Measurements from ENCODE around the gene FBXO47. TPM values are rescaled to one million over a fixed set of nuclear protein-coding genes. Genes with fewer than 3 reads are reported as not detected.

Gene FBXO47
- total and polyA plus RNA-seq, 2 donors (not counting 3 experiments of a cell fraction or from before 2014, with no cell fraction given), result not detected

DNA sequence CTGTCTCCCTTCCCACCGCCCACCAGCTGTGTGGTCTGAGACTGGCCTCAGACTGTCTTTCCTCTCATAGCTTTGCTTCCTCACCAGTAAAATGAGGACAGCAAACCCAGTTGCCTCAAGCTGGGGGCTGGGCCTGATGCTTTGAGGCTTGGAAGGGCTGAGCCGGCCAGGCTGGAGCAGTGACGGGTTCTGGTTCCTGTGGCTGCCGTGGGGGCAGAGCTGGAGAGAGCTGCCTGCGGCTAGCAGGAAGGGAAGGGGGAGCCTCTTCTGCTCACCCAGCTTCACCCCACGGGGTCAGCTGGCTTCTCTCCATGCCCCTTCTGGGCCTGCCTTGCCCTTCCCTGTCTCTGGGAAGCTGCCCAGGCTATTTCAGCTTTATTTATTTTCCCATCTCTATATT, 73.6 kb downstream of the FBXO47 start:
- no TSS peak for BruUV-seq (replicated peaks)
- CTCF ChIA-PET, result interaction anchor here (0.8 to 1.9 kb wide), 8 partner anchors 8 to 260 kb away, joined by 3 to 7 read pairs (median 5); partner anchors contain the start of gene LASP1
- peak; percentile 49 for FAIRE-seq
- intact Hi-C loops (cut with micrococcal nuclease) (no loop called here), dilution Hi-C loops (cut with MboI; ENCODE audit: extremely low pct_ligation_motif_present, low sequenced_read_pairs) (no loop called here)
- DNase-seq (ENCODE audit: low read depth, low spot score), result peak; percentile 24
- Histone ChIP-seq H3K9ac (replicated peaks; ENCODE audit: extremely low read depth, insufficient read depth, low read length) (no peak overlapping the region), H4K20me1 (replicated peaks; ENCODE audit: control insufficient read depth, extremely low read depth, insufficient read depth, low read length) (no peaks in the 10 kb centered on the region), H3K79me2 (ENCODE audit: control insufficient read depth, insufficient read depth, low read length) (peaks cover 16% of the 10 kb centered on the region), H3K4me3 (replicated peaks in 1 of 3; ENCODE audit: insufficient read depth in 1 of 3, low read depth in 1 of 3, low read length in 3 of 3) (no peak overlapping the region), H3K4me2 (ENCODE audit: insufficient read depth, low read length) (no peak overlapping the region), H3K27me3 (ENCODE audit: control insufficient read depth in 2 of 2, insufficient read depth in 2 of 2, low read length in 2 of 2) (no peaks in the 10 kb centered on the region), H3K9me3 (replicated peaks; ENCODE audit: control insufficient read depth, insufficient read depth, low read length) (no peaks in the 10 kb centered on the region), H3K36me3 (ENCODE audit: control insufficient read depth in 2 of 2, extremely low read depth in 1 of 2, insufficient read depth in 2 of 2, low read length in 2 of 2) (peaks cover 6 to 35% of the 10 kb centered on the region in 2 experiments), H2AFZ (ENCODE audit: low read depth, low read length) (no peak overlapping the region), H3K9me1 (replicated peaks; ENCODE audit: control insufficient read depth, extremely low read depth, insufficient read depth, low read length) (no peaks in the 10 kb centered on the region), H3K27ac (ENCODE audit: insufficient read depth, low read depth, low read length) (peak overlapping the region; percentile 2), H3K4me1 (ENCODE audit: control insufficient read depth, extremely low read depth, insufficient read depth, low read length) (peaks cover 41% of the 10 kb centered on the region)
- TF ChIP-seq, protein P1, sequence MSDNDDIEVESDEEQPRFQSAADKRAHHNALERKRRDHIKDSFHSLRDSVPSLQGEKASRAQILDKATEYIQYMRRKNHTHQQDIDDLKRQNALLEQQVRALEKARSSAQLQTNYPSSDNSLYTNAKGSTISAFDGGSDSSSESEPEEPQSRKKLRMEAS (IDR thresholded peaks at IDR 0.05; ENCODE audit: insufficient read depth, insufficient read length), result no peak
- TF ChIP-seq FOS (IDR thresholded peaks at IDR 0.05; ENCODE audit: borderline replicate concordance, insufficient read depth, low read length) (no peak), GATA2 (IDR thresholded peaks at IDR 0.05; ENCODE audit: insufficient read depth, insufficient read length, low read depth, low read length) (no peak), POLR2A (IDR thresholded peaks at IDR 0.05; ENCODE audit: low read depth, low read length) (no peak), POLR2AphosphoS5 (IDR thresholded peaks at IDR 0.05; ENCODE audit: insufficient read depth, low read depth, low read length) (no peak), JUN (IDR thresholded peaks at IDR 0.05; ENCODE audit: borderline replicate concordance, insufficient read depth, insufficient read length, low read depth) (no peak), EZH2 (IDR thresholded peaks at IDR 0.05; ENCODE audit: borderline replicate concordance, low read depth, low read length, severe bottlenecking) (no peak), MYC (IDR thresholded peaks at IDR 0.05; ENCODE audit: low read depth, low read length) (no peak)
- TF ChIP-seq, protein P2, sequence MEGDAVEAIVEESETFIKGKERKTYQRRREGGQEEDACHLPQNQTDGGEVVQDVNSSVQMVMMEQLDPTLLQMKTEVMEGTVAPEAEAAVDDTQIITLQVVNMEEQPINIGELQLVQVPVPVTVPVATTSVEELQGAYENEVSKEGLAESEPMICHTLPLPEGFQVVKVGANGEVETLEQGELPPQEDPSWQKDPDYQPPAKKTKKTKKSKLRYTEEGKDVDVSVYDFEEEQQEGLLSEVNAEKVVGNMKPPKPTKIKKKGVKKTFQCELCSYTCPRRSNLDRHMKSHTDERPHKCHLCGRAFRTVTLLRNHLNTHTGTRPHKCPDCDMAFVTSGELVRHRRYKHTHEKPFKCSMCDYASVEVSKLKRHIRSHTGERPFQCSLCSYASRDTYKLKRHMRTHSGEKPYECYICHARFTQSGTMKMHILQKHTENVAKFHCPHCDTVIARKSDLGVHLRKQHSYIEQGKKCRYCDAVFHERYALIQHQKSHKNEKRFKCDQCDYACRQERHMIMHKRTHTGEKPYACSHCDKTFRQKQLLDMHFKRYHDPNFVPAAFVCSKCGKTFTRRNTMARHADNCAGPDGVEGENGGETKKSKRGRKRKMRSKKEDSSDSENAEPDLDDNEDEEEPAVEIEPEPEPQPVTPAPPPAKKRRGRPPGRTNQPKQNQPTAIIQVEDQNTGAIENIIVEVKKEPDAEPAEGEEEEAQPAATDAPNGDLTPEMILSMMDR (IDR thresholded peaks at IDR 0.05; ENCODE audit: extremely low read depth in 1 of 2, insufficient read depth in 1 of 2, low read depth in 1 of 2, low read length in 2 of 2), result no peak
- POLR2A ChIA-PET, result interaction anchor here (0.8 kb wide), 1 partner anchor 24 kb away, joined by 3 read pairs; the partner anchor contains the start of gene LASP1

Measured in endothelial cell of umbilical vein (primary cell).